Stimulated activated CD4-positive, alpha-beta T cell treated with anti-CD3 and anti-CD28 coated beads, Interleukin-2, amount 100 ng/mL, for 48 hours (primary cell): ENCODE results near the gene ZMYND10.

Experiments used
- DNase-seq, 2 donors: peaks; one replicate each; pipeline ENCODE4 v3.0.0-alpha.2; 2020

The ZMYND10 gene

GRCh38 chr3:50300681-50301254 is 44.8 kb downstream of the ZMYND10 start:
- DNase-seq, result no peak

- DNase-seq, result no peak
Observed at GRCh38 chr3:50299929-50300680, 45.4 kb downstream of the ZMYND10 start.

DNA sequence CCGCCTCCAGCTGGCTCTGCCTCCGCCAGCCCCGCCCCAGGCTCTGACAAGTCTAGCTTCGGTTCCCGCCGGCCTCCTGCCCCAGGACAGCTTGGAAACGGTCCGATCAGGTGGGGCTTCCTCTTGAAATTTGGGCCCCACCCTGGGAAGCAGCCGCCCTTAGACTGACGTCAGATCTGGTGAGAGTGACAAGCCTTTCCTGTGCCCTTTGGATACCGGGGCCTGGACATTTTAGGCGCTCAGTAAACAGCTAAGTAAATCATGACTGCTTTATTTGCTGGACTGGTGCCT is 45.9 kb downstream of the ZMYND10 start:
- no peak for DNase-seq

DNA sequence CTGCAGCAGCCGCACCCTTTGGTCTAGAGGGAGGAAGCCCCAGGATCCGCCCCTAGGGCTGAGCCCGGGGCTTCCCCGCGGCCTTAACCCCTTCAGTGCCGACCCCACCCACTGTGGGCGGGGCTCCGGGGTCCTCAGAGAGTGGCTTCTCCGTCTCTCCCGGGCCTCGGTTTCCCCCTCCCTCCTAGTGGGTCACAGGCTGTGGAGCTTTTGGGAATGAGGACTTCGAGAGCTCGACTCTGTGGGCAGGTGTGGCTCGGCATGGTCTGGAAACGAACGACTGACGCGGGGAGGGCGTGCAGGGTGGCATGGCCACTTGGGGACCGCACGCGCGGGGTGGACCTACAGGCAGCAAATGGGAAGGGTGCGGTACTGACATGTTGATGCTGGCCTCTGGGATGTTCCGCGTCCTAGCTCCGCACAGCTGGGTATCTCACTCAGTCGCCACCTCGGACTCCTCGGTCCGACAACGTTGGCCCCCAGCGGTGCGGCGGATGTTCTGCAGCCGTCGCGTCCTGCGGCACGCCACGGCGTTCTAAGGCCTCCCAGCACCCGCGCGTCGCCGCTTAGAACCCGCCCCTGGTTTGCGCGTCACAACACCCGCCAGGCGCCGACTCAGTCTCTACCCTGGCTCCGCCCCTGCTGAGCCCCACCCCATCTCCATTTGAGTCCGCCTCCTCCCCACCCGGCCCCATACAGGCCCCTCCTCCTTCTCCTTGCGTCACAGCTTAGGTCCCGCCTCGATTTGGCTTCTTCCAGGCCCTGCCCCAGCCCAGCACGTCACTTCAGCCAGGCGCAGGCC is 46.5 kb downstream of the ZMYND10 start, which contains the start of the genes HYAL3 and NAA80:
Gene HYAL3 (minus strand): TSS at position 570 of the 802 bp plus-strand sequence. CDS start 3,803 bp downstream, outside the sequence.
Gene NAA80 (minus strand): TSS at position 570 of the 802 bp plus-strand sequence. CDS start 1,942 bp downstream, outside the sequence.
- peak; percentile 97 to 99 for DNase-seq

GRCh38 chr3:50297896-50298725 is 47.4 kb downstream of the ZMYND10 start:
- DNase-seq, result no peak

GRCh38 chr3:50297384-50297775 is 48.2 kb downstream of the ZMYND10 start:
- DNase-seq, result no peak

DNA sequence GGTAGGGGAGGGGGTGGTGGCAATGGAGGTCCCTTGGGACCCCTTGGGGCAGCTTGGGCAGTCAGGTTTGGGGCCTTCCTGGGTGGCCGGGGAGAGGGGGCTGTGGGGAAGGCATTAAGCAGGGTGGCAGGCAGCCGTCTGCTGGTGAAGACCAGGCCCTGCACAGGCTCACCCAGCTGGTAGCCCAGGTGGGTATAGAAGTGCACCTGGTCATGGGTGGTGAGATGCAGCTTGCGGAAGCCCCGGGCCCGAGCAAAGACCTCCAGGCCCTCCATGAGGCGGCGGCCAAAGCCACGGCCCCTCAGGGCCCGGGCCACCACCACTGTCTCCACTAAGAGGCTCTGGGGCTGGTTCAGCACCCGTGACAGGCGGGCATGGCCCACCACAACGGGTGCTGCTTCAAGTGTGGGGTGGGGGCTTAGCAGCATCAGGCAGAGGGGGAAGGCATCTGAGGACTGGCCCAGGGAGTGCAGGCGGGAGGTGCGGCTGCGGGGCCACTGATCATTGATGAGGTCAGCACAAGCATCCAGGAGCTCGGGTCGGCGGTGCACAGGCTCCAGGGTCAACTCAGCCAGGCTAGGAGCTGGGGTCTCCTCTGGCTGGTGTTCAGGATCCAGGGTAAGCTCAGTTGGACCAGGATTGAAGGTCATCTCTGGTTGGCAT is 48.7 kb downstream of the ZMYND10 start:
- DNase-seq, result no peak

DNA sequence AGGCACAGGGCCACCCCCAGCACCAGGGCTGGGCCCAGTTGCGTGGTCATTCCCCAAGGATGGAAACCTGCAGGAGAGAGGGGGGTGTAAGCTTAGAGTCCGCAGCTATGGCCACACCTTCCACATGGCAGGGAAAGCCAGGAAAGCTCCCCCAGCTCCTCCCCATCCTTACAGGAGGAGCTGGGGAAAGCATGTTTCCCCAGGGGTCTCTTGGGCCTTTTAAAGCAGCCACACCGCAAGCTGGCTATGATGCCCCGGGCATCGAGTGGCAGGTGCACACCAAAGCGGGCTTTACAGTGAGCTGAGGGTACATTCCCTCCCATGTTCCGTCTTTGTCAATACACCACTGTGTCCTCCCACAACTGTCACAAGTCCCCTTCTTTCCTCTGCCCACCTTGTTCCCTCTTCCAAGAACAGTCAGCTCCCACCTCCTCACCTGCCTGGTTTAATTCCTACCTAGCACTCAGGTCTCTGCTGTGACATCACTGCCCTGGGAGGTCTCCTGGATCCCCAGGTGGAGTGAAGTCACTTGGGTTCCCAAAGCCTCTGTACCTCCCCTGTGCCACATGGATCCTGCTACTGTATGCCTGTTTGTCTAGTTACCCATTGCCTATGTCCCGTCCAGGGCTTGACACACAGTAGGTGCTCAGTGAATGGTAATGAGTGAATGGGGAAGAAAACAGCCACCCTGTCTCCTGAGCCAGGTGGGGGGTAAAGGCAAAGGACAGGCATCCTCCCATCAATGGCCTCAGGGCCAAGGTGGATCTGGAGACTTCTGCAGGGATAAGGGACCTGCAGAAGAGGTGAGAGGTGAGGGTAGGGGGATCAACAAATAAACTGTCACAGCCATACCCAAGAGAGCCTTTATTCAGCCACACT is 49.7 kb downstream of the ZMYND10 start:
- no peak for DNase-seq

DNA sequence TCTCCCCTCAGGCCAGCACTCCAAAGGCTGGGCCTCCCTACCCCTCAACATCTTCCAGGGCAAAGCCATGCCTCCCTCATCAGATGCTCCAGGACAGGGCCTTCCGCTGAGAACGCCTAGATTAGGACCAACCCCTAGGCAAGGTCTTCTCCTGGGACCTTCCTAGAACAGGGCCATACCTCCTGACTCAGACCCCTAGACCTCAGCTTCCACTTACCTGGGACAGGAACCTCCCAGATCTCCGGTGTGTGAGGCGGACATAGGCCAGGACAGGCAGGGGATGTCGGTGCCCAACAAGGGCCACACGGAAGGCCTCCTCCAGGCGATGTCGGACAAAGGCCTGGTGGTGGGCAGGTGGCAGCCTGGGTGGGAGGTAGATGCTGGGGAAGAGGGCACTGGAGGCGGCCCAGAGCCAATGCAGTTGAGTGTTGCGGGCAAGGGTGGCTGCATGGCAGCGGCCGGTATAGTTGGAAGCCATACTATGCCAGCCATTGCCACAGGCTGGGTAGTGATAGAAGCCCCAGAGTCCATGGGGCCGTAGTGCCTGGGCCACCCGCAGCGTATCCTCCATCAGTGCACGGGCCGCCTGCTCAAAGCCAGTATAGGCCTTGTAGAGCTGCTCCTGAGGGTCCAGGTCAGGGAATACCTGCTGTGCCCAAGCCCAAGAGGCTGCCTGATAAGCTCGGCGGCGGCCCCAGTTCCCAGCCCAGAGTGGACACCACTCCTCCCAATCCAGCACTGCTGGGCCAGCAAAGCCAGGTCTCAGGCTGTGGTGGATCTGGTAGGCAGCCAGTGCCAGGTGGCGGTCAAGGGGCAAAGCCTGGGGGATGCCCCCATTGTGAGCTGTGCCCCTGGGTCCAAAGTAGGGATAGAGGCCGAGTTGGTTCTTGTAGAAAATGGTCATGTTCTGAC is 50.8 kb downstream of the ZMYND10 start:
- DNase-seq, result no peak

- no peak for DNase-seq
Observed at GRCh38 chr3:50294089-50294488, 51.4 kb downstream of the ZMYND10 start.

DNA sequence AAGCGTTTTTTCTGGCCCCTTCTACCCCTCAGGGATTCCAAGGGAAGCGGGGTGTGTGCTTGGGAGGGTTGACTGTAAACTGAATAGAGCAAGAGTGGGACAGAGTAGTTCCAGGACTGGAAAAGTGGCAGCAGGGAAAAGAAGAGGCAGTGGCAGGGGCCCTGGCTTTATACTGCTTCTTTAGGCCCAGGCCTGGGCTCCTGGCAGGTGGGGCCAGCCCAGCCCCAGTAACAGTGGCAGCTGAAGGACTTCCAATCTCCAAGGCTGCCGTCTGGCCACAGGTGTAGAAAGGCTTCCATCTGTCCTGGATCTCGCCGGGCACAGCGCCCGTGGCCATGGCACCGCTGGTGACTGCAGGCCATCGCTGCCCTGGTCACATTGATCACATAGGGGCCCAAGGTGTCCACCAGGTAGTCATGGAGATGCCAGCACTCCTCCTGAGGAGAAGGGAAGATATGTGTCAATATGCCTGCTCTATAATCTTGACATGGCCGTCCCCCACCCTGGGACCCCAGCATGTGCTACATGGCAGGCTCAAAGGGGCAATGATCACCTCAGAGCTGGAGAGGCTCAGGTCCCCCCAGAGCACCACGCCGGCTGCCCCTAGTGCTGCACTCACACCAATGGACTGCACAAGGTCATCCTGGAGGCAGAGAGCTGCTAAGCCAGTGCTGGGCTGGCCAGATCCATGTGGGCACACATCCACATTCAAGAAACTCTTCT is 52.3 kb downstream of the ZMYND10 start:
- no peak for DNase-seq

GRCh38 chr3:50292159-50293078 is 53.1 kb downstream of the ZMYND10 start, which contains the start of gene IFRD2:
IFRD2 (minus strand) TSS chr3:50292429; CDS start chr3:50292274, 155 bp downstream.
- DNase-seq, result peak; percentile 87 to 91
